C1 segment of cervical spinal cord (tissue), 14 donors: ENCODE results near the gene INSM2.

Experiments
- DNase-seq, 14 donors: peaks; one replicate each; lab custom pipeline; 2025; lab: John Stamatoyannopoulos, UW

INSM2 gene, protein sequence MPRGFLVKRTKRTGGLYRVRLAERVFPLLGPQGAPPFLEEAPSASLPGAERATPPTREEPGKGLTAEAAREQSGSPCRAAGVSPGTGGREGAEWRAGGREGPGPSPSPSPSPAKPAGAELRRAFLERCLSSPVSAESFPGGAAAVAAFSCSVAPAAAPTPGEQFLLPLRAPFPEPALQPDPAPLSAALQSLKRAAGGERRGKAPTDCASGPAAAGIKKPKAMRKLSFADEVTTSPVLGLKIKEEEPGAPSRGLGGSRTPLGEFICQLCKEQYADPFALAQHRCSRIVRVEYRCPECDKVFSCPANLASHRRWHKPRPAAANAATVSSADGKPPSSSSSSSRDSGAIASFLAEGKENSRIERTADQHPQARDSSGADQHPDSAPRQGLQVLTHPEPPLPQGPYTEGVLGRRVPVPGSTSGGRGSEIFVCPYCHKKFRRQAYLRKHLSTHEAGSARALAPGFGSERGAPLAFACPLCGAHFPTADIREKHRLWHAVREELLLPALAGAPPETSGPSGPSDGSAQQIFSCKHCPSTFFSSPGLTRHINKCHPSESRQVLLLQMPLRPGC

GRCh38 chr14:35533357-35534207 lies at the start of gene INSM2:
Gene INSM2 (plus strand): TSS chr14:35534164. CDS start chr14:35534253, 89 bp downstream.
- peak in 4 of 14 donors; percentile 4 to 56 (median 28) for DNase-seq

DNA sequence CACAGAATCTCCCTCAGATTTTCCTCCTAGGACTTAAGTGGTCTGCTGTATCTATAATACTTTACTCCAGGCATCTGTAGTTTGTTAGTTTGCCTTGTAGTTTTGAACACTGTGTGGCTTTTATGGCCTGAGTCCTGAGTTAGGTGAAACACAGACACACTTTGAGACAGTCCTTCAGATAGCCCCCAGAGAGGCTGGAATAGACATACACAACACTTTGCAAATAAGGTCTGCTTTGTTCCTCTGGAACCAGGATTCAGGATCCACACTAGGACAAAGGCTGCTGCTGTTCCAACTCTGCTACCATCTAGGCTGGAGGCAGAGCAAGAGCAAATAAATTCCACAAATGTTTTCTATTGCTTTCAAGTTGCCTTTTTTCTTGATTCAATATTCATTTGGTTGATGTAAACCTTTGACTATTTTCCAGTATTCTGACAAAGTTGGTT lies 41.4 kb upstream of the INSM2 start:
- DNase-seq: no peak

- DNase-seq: no peak
Measured at GRCh38 chr14:35495278-35495677, 38.7 kb upstream of the INSM2 start.

DNA sequence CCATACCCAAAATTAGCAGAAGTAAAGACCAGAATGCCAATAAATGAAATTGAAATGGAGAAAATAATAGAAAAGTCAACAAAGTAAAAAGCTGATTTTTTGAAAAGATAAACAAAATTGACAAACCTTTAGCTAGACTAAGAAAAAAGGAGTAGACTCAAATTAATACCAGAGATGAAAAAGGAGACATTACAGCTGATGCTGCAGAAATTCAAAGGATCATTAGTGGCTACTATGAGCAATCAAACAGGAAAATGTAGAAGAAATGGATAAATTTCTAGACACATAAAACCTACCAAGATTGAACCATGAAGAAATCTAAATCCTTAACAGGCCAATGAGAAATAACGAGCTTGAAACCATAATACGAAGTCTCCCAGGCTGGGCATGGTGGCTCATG lies 34.8 kb upstream of the INSM2 start:
- no peak for DNase-seq

- DNase-seq: no peak
Measured at GRCh38 chr14:35503646-35504045, 30.3 kb upstream of the INSM2 start.

DNA sequence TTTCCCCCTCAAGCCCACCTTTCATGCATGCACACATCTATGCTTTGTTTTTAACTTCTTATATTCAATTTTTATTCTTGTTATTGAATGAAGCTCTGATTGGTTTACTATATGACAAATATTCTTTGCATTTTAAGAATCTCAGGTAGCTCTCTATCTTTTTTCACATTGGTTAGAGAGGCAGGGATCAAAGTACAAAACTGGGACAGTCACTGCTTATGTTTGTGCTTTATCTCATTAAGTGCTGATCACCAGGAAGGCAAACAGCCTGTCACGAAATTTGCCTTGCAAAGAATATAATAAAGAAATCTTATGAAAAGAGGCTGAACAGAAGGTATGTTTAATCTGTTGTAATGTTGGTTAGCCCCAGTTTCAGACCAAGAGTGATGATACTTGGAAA lies 29.7 kb upstream of the INSM2 start:
- no peak for DNase-seq

GRCh38 chr14:35506461-35506860 lies 27.5 kb upstream of the INSM2 start:
- DNase-seq: no peak

DNA sequence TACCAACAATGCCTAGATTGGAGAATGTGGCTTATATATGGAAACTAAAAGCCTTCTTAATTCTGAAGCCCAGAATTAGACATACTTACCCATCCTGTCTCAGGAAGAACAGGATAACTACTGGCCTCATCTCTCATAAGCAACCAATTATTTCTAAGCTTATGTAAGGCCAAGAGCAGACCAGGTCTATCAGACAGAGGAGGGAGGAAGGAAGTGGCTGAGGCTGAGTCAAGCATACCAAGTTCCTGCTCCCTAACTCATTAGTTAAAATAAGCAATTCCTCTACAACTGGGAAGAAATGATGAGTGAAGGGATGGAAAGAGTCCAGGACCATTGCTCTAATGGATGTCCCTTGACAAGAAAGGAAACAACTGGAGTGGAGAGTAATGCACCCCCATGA lies 27.0 kb upstream of the INSM2 start:
- DNase-seq: no peak

DNA sequence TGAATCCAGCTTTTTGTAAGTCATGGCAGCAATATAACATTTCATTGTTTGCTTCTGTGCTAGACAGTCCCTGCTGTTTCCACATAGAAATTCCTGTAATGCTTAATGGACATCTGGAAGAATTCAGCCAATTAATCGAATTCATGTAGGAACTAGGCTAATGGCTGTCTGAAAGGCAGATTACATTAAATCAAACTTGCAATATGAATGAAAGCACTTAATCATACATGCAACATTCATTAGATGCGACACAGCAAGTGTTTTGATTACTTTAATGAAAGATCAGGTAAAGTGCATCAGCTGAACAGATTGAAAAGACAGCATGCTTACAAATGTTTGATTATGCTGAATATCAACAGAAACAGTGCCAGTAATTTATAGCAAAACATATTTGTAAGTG lies 24.1 kb upstream of the INSM2 start:
- DNase-seq: no peak

- DNase-seq: no peak
Measured at GRCh38 chr14:35512765-35513164, 21.2 kb upstream of the INSM2 start.

DNA sequence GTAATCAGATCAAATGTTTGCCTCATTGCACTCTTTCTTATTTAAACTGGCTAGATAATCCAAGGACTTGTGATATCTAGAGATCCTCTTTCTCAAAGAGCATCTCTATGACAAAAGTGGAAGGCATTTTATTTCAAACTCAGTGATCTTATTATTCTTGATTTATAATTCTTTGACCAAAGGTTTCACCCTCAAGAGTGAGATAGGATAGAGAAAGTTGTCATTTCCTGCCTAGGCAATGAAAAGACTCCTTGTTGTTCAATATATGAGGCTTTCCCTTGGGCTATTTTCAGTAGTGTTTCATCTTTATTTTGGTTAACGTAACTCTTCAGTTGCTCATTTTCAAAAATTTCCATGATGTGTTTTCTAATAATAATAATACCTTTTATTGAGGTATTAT lies 18.0 kb upstream of the INSM2 start:
- no peak for DNase-seq

GRCh38 chr14:35519986-35520385 lies 14.0 kb upstream of the INSM2 start:
- DNase-seq: no peak

- DNase-seq: no peak
Measured at GRCh38 chr14:35525695-35526094, 8.3 kb upstream of the INSM2 start.

- DNase-seq: no peak
Measured at GRCh38 chr14:35526962-35527361, 7.0 kb upstream of the INSM2 start.

- no peak for DNase-seq
Measured at GRCh38 chr14:35531960-35532747, 1.8 kb upstream of the INSM2 start.

DNA sequence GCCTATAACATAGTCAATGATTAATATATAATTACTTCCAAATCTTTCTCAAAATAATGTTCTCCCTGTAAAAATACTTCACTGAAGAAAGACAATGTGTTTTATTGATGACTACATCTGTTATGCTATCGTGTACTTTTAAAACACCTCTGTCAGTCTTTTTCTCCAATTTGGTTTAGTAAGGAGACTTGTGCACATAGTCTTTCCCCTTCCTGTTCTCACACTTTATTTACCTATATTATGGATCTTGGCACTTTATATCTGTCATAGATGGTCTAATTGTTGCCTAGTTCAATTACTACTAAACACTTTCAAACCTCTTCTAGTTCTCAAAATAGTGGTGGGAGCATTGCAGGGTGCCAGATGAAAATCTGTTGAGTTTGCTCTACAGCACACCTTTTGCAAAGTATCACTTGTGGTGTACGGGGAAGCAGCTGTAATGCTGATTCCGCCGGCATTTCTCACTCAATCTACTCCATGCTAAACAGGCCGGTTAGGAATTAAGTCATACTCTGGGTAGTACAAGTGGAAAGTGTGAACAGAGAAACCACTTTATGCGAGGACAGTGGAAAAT lies 1.1 kb upstream of the INSM2 start:
- DNase-seq: no peak

DNA sequence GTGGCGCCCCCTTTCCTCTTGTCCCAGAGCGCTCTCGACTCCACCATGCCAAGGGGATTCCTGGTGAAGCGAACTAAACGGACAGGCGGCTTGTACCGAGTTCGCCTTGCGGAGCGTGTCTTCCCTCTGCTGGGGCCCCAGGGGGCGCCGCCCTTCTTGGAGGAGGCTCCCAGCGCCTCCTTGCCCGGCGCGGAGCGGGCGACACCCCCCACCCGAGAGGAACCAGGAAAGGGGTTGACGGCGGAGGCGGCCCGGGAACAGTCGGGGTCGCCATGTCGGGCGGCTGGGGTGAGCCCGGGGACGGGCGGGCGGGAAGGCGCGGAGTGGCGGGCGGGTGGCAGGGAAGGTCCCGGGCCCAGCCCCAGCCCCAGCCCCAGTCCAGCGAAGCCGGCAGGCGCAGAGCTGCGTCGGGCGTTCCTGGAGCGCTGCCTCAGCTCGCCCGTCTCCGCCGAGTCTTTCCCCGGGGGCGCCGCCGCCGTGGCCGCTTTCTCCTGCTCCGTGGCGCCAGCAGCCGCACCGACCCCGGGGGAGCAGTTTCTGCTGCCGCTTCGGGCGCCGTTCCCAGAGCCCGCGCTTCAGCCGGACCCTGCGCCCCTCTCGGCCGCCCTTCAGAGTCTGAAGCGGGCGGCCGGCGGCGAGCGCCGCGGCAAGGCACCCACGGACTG lies 376 bp downstream of the INSM2 start:
- no peak for DNase-seq

GRCh38 chr14:35534873-35535482 lies 1.0 kb downstream of the INSM2 start:
- peak in 8 of 14 donors; percentile 6 to 58 (median 22) for DNase-seq

GRCh38 chr14:35535483-35536112 lies 1.6 kb downstream of the INSM2 start:
- no peak for DNase-seq

DNA sequence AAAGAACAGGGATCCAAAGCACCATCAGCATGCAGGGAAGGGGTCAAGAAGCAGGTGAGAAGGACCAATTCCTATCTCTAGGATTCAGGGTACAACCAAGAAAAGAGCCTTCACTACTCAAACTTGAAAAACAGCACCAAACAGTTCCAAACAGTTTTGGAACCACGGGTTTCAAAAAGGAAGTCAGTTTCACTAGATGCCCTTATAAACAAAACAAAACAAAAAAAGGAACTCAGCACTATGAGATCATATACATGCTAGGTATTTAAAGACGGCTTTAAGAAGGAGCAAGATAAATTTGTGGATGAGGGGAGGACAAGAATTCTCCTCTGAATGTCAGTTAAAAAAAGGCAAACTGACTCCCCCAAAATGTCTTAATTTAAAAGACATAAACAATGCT lies 6.0 kb downstream of the INSM2 start:
- no peak for DNase-seq
